HG02970 (cell line): ENCODE measurements around the gene ST3GAL5.

ENCODE experiments used
- ATAC-seq: cut with Tn5 transposase; IDR thresholded peaks from one replicate; pipeline ENCODE4 v1.9.1; 2021; ENCODE audit warnings: mild to moderate bottlenecking, moderate library complexity, moderate number of reproducible peaks; ENCODE audit not compliant: unreplicated experiment, low FRiP score

ST3GAL5 gene

GRCh38 chr2:85917887-85918795 is 29.4 kb upstream of the ST3GAL5 start:
- ATAC-seq: no peak

GRCh38 chr2:85915606-85916303 is 27.0 kb upstream of the ST3GAL5 start:
- no peak for ATAC-seq

- ATAC-seq: no peak
These were observed 26.1 kb upstream of the ST3GAL5 start for GRCh38 chr2:85914922-85915321.

GRCh38 chr2:85913884-85914881 is 25.4 kb upstream of the ST3GAL5 start:
- ATAC-seq: no peak

- no peak for ATAC-seq
These were observed 23.3 kb upstream of the ST3GAL5 start for GRCh38 chr2:85911814-85912692.

GRCh38 chr2:85911097-85911496 is 22.3 kb upstream of the ST3GAL5 start:
- no peak for ATAC-seq

- no peak for ATAC-seq
These were observed 20.2 kb upstream of the ST3GAL5 start for GRCh38 chr2:85909005-85909404.

GRCh38 chr2:85908506-85908905 is 19.7 kb upstream of the ST3GAL5 start:
- ATAC-seq: no peak

- ATAC-seq: no peak
These were observed 18.9 kb upstream of the ST3GAL5 start for GRCh38 chr2:85907671-85908157.

- no peak for ATAC-seq
These were observed 18.0 kb upstream of the ST3GAL5 start for GRCh38 chr2:85906748-85907147.

GRCh38 chr2:85905891-85906290 is 17.1 kb upstream of the ST3GAL5 start:
- ATAC-seq: no peak

GRCh38 chr2:85905187-85905666 is 16.4 kb upstream of the ST3GAL5 start:
- ATAC-seq: no peak

- no peak for ATAC-seq
These were observed 15.1 kb upstream of the ST3GAL5 start for GRCh38 chr2:85903849-85904248.

- no peak for ATAC-seq
These were observed 13.7 kb upstream of the ST3GAL5 start for GRCh38 chr2:85902496-85902895.

GRCh38 chr2:85901155-85901554 is 12.4 kb upstream of the ST3GAL5 start:
- ATAC-seq: no peak

- no peak for ATAC-seq
These were observed 11.6 kb upstream of the ST3GAL5 start for GRCh38 chr2:85900366-85900765.

GRCh38 chr2:85899849-85900248 is 11.1 kb upstream of the ST3GAL5 start:
- no peak for ATAC-seq

- ATAC-seq: no peak
These were observed 10.5 kb upstream of the ST3GAL5 start for GRCh38 chr2:85899284-85899683.

GRCh38 chr2:85898881-85899280 is 10.1 kb upstream of the ST3GAL5 start:
- no peak for ATAC-seq
